Peyer's patch (tissue), 4 donors: ENCODE measurements around the gene DQX1. TPM values are rescaled to one million over a fixed set of nuclear protein-coding genes. Genes with fewer than 3 reads are reported as not detected.

Experiments used
- DNase-seq, 3 donors: peaks; one replicate each; pipeline ENCODE4 v3.0.0-alpha.2; 2017 to 2019
- H3K27ac ChIP-seq, 4 donors: fragments of 200-600 bp; sonication (generic); one replicate each; pipeline ENCODE4 v1.5.1; 2016 to 2019
- H3K27me3 ChIP-seq, 2 donors: fragments of 200-600 bp; sonication (generic); one replicate each; pipeline ENCODE4 v1.5.1; 2019
- H3K36me3 ChIP-seq, 3 donors: fragments of 200-600 bp; sonication (generic); one replicate each; pipeline ENCODE4 v1.5.1; 2016 to 2019
- H3K4me1 ChIP-seq, 4 donors: fragments of 200-600 bp; sonication (generic); one replicate each; pipeline ENCODE4 v1.5.1; 2016 to 2019
- H3K4me3 ChIP-seq, 4 donors: fragments of 200-600 bp; sonication (generic); 1 replicate in 3 of 4; 2 replicates in 1 of 4; pipeline ENCODE4 v1.5.1; 2016 to 2019; ENCODE audit warnings: mild to moderate bottlenecking in 1 of 4
- H3K9me3 ChIP-seq, 4 donors: fragments of 200-600 bp; sonication (generic); one replicate each; pipeline ENCODE4 v1.5.1; 2016 to 2019; ENCODE audit warnings: mild to moderate bottlenecking in 1 of 4
- CTCF ChIP-seq, 6 experiments: fragments of 450-650 bp in 4 of 6; fragments of 200-600 bp in 2 of 6; sonication (generic) in 1 of 6; IDR thresholded peaks; one replicate each; pipeline ENCODE4 v1.5.1; 2017 to 2019; ENCODE audit warnings: antibody characterized with exemption in 6 of 6, mild to moderate bottlenecking in 3 of 6, moderate library complexity in 1 of 6
- POLR2A ChIP-seq, 2 donors: fragments of 450-650 bp; IDR thresholded peaks; one replicate each; pipeline ENCODE4 v1.5.1; 2017; ENCODE audit warnings: antibody characterized with exemption in 2 of 2, mild to moderate bottlenecking in 2 of 2, moderate library complexity in 2 of 2
- total RNA-seq, 4 donors: library from RNA; depleted of rRNA; stranded (reverse); fragments of >200 nt; gene quantifications; one replicate each; pipeline ENCODE4 v1.1.0, GENCODE V29; 2016

The DQX1 gene
- total RNA-seq, 4 donors from 2014 or later, result 14.0 to 116 (median 75.3) TPM

- no peaks in the 10 kb centered on the region for H3K27me3 ChIP-seq
- peak overlapping the region; percentile 7 to 88 (median 78) for H3K4me3 ChIP-seq
- H3K9me3 ChIP-seq, result no peaks in the 10 kb centered on the region
- H3K36me3 ChIP-seq, result peaks cover 0 to 7% (median 0%) of the 10 kb centered on the region in 3 donors
- peak overlapping the region; percentile 18 to 87 (median 76) for H3K27ac ChIP-seq
- TF ChIP-seq POLR2A (IDR thresholded peaks at IDR 0.05), result no peak
- no peak for TF ChIP-seq CTCF (IDR thresholded peaks at IDR 0.05)
- no peak for DNase-seq
- peaks cover 0 to 29% (median 13%) of the 10 kb centered on the region in 4 donors for H3K4me1 ChIP-seq
These were observed 27.1 kb upstream of the DQX1 start for GRCh38 chr2:74552914-74553811.

GRCh38 chr2:74551942-74552913 lies 26.2 kb upstream of the DQX1 start:
- Histone ChIP-seq H3K27ac (peak overlapping the region in 1 of 4 donors; percentile 31), H3K4me3 (no peak overlapping the region), H3K4me1 (peaks cover 0 to 29% (median 13%) of the 10 kb centered on the region in 4 donors), H3K36me3 (peaks cover 0 to 7% (median 0%) of the 10 kb centered on the region in 3 donors), H3K27me3 (no peaks in the 10 kb centered on the region), H3K9me3 (no peaks in the 10 kb centered on the region)
- DNase-seq, result no peak
- TF ChIP-seq POLR2A (IDR thresholded peaks at IDR 0.05) (no peak), CTCF (IDR thresholded peaks at IDR 0.05) (no peak)

- TF ChIP-seq POLR2A (IDR thresholded peaks at IDR 0.05), result no peak
- no peak for TF ChIP-seq CTCF (IDR thresholded peaks at IDR 0.05)
These were observed 25.5 kb upstream of the DQX1 start for GRCh38 chr2:74551530-74551929.

GRCh38 chr2:74550231-74550630 lies 24.2 kb upstream of the DQX1 start:
- TF ChIP-seq CTCF (IDR thresholded peaks at IDR 0.05), result no peak
- TF ChIP-seq POLR2A (IDR thresholded peaks at IDR 0.05), result no peak

More at GRCh38 chr2:74551530-74551929, 25.5 kb upstream of the DQX1 start:
- Histone ChIP-seq H3K27ac (no peak overlapping the region), H3K27me3 (no peaks in the 10 kb centered on the region), H3K4me1 (peaks cover 0 to 29% (median 13%) of the 10 kb centered on the region in 4 donors), H3K36me3 (peaks cover 0 to 4% (median 0%) of the 10 kb centered on the region in 3 donors), H3K9me3 (no peaks in the 10 kb centered on the region), H3K4me3 (no peak overlapping the region)
- DNase-seq, result no peak

More at GRCh38 chr2:74550231-74550630, 24.2 kb upstream of the DQX1 start:
- no peaks in the 10 kb centered on the region for H3K36me3 ChIP-seq
- no peaks in the 10 kb centered on the region for H3K27me3 ChIP-seq
- no peak overlapping the region for H3K27ac ChIP-seq
- no peak overlapping the region for H3K4me3 ChIP-seq
- H3K4me1 ChIP-seq, result peaks cover 0 to 22% (median 10%) of the 10 kb centered on the region in 4 donors
- DNase-seq, result no peak
- no peaks in the 10 kb centered on the region for H3K9me3 ChIP-seq
